ENCODE results near the gene NT5C1A.

NT5C1A gene

GRCh38 chr1:39671793-39672550 lies at the start of gene NT5C1A:
NT5C1A (minus strand) TSS chr1:39672107; CDS start chr1:39672038, 69 bp downstream.
- TF ChIP-seq, protein P1, sequence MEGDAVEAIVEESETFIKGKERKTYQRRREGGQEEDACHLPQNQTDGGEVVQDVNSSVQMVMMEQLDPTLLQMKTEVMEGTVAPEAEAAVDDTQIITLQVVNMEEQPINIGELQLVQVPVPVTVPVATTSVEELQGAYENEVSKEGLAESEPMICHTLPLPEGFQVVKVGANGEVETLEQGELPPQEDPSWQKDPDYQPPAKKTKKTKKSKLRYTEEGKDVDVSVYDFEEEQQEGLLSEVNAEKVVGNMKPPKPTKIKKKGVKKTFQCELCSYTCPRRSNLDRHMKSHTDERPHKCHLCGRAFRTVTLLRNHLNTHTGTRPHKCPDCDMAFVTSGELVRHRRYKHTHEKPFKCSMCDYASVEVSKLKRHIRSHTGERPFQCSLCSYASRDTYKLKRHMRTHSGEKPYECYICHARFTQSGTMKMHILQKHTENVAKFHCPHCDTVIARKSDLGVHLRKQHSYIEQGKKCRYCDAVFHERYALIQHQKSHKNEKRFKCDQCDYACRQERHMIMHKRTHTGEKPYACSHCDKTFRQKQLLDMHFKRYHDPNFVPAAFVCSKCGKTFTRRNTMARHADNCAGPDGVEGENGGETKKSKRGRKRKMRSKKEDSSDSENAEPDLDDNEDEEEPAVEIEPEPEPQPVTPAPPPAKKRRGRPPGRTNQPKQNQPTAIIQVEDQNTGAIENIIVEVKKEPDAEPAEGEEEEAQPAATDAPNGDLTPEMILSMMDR (IDR thresholded peaks at IDR 0.05; ENCODE audit: extremely low read depth, missing control alignments), result no peak
- peak; percentile 74 for DNase-seq (ENCODE audit: low spot score)

DNA sequence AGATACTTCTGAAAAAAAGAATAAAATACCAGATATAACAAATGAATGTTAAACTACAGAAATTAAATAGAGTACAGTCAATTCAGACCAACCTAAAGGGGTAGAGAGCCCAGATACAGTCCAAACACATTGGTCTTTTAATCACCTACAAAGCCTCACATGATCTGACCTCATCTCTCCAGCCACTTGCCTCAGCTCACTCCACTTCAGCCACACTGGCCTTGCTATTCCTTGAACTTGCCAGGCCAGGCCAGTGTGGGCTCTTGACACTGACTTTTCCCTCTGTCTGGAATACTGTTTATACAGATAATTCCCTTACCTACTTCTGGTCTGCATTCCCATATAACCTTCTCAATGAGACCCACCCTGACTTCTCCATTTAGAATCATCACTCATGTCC lies 49.8 kb upstream of the NT5C1A start:
- TF ChIP-seq, protein P1 (IDR thresholded peaks at IDR 0.05; ENCODE audit: extremely low read depth, missing control alignments), result no peak
- DNase-seq (ENCODE audit: low spot score), result no peak

DNA sequence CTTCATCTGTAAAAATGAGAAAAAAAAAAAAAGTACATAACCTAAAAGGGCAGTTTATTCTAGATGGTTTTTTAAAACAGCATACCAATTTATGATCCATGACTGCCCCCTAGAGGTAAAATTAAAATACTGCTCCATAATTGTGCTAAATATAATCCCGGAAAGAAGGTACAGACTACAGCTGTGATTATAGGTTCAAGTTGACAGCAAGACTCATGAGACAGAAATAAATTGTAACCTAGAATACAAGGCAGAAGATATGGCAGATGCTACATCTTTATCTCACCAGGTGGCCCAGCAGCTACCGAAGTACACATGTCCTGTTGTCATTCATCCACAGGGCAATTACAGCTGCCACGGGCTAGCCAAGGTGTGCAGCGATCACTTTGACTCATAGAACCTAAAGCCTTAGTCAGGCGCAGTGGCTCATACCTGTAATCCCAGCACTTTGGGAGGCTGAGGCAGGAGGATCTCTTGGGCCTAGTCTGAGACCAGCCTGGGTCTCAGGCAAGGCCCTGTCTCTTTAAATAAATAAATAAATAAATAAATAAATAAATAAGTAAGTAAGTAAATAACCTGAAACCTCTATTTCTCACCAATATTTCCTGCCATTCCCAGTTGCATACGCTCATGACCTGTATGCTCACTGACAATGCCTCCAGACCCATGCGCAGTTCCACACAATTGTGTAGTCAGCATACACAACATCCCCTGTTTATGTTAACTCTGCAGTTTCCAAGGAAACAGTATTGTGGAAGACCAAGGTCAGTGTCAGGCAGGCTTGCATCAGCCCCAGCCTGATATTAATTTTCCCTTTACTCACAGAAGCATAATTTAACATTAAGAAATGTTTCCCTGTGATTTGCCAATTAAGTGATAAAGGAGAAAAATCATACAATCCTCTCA lies 48.4 kb upstream of the NT5C1A start:
- TF ChIP-seq, protein P1 (IDR thresholded peaks at IDR 0.05; ENCODE audit: extremely low read depth, missing control alignments), result peak; percentile 33
- DNase-seq (ENCODE audit: low spot score), result peak; percentile 47

- DNase-seq (ENCODE audit: low spot score), result no peak
- TF ChIP-seq, protein P1 (IDR thresholded peaks at IDR 0.05; ENCODE audit: extremely low read depth, missing control alignments), result no peak
Observed at GRCh38 chr1:39717809-39718208, 45.9 kb upstream of the NT5C1A start.

DNA sequence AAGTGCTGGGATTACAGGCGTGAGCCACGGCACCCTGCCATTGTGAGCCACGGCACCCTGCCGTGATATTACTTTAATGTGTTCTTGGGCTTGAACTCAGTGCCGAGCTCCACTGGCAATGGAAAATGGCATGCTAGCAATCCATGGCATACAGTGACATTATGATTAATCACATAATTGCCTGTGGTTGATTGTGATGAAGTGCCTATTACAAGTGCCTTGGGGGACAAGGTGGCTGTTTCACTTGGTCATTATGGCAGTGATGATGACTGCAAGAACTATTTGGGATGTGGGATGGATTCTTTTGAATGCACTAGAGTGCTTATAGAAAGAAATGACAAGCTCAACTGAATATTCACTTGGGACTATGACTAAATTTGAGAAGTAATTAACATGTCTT lies 41.6 kb upstream of the NT5C1A start:
- TF ChIP-seq, protein P1 (IDR thresholded peaks at IDR 0.05; ENCODE audit: extremely low read depth, missing control alignments), result no peak
- no peak for DNase-seq (ENCODE audit: low spot score)

GRCh38 chr1:39711966-39712340 lies 40.0 kb upstream of the NT5C1A start:
- TF ChIP-seq, protein P1 (IDR thresholded peaks at IDR 0.05; ENCODE audit: extremely low read depth, missing control alignments), result no peak
- DNase-seq (ENCODE audit: low spot score), result no peak
